ACC112 (cell line): ENCODE data around the gene RNF207.

Source experiments
- H2AFZ ChIP-seq: fragments of 200-600 bp; sonication (generic); one replicate; pipeline ENCODE4 v1.6.0; 2017; ENCODE audit warnings: antibody characterized with exemption, low read length; ENCODE audit not compliant: unreplicated experiment
- H3K27ac ChIP-seq: fragments of 200-600 bp; sonication (generic); 2 replicates; pipeline ENCODE4 v1.5.1; 2014; ENCODE audit warnings: low read depth, mild to moderate bottlenecking, antibody characterized with exemption, low read length, moderate library complexity
- H3K27me3 ChIP-seq: fragments of 200-600 bp; sonication (generic); 2 replicates; pipeline ENCODE4 v1.6.1; 2014; ENCODE audit warnings: mild to moderate bottlenecking, antibody characterized with exemption, low read length, moderate library complexity, mixed read lengths; ENCODE audit not compliant: insufficient read depth
- H3K36me3 ChIP-seq: fragments of 200-600 bp; sonication (generic); 2 replicates; pipeline ENCODE4 v1.6.1; 2016; ENCODE audit warnings: mild to moderate bottlenecking, antibody characterized with exemption, low read length, moderate library complexity, mixed read lengths; ENCODE audit not compliant: insufficient read depth
- H3K4me1 ChIP-seq: fragments of 200-600 bp; sonication (generic); one replicate; pipeline ENCODE4 v1.6.1; 2016; ENCODE audit warnings: low read length, mixed read lengths; ENCODE audit not compliant: insufficient read depth, unreplicated experiment, control insufficient read depth
- H3K4me3 ChIP-seq: fragments of 200-600 bp; sonication (generic); 2 replicates; pipeline ENCODE4 v1.5.1; 2014; ENCODE audit warnings: mild to moderate bottlenecking, low read depth, low read length
- H3K79me2 ChIP-seq: fragments of 200-600 bp; sonication (generic); one replicate; pipeline ENCODE4 v1.6.0; 2016; ENCODE audit warnings: low read length; ENCODE audit not compliant: control insufficient read depth, unreplicated experiment, insufficient read depth

The RNF207 gene, protein sequence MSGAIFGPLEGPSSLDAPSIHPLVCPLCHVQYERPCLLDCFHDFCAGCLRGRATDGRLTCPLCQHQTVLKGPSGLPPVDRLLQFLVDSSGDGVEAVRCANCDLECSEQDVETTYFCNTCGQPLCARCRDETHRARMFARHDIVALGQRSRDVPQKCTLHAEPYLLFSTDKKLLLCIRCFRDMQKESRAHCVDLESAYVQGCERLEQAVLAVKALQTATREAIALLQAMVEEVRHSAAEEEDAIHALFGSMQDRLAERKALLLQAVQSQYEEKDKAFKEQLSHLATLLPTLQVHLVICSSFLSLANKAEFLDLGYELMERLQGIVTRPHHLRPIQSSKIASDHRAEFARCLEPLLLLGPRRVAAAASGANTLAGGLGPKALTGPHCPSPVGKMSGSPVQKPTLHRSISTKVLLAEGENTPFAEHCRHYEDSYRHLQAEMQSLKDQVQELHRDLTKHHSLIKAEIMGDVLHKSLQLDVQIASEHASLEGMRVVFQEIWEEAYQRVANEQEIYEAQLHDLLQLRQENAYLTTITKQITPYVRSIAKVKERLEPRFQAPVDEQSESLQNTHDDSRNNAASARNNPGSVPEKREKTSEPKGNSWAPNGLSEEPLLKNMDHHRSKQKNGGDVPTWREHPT

DNA sequence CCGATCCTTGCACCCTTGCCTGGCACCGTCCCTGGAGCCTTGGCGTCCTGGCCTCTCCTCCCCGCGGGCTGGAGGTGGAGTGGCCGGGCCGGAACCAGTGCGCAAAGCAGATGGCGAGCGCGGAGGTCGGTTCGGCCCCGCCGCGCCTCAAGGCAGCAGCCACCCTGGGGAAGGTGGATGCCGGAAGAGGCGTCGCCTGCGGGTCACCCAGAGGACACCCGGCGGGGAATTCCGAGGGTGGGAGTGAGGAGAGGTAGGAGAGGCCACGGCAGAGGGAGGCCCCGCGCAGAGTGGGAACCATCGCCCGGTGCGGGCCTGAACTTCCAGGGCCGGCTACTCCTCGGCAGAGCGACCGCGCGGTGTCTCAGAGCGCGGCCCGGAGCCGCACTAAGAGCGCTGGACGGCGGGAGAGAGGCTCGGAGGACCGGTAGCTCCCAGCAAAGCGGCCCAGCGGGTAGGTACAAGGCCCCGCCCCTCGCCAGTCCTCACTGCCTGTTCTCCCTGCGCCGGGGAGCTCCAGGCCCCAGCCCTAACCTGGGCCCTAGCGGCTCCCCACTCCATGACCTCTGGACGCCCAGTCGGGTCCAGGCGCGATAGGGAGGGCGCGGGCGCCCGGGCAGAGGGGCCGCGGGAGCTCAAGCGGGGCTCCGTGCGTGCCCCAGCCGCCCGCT is at the start of gene RNF207:
TSS of gene RNF207 (plus strand) at position 271 of the 671 bp plus-strand sequence. CDS start 417 bp downstream, outside the sequence.
- Histone ChIP-seq H2AFZ (peak within 1 kb of the TSS; percentile 80), H3K27me3 (no peaks in the 10 kb centered on the region), H3K4me3 (peak within 1 kb of the TSS; percentile 75), H3K27ac (peak within 1 kb of the TSS; percentile 46), H3K79me2 (no peaks in the 10 kb centered on the region), H3K4me1 (peaks cover 5% of the 10 kb centered on the region), H3K36me3 (no peaks in the 10 kb centered on the region)

DNA sequence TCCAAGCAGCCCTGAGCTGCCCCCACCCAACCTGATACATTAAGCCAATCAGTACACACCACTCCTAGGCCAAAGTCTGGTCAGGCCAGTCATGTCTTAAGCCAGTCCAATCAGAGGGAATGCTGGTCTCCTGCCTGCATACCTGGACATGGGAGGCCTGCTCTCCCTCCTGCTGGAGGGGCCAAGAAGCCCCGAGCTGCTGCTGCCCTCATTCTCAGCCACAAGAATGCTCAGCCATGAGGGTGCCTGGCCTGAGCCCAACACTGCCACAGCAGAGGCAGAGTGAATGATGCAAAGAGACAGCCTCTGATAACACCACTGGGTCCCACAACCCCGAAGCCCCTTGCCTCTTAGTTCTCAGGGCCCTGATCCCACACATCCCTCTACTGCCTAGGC is 48.8 kb upstream of the RNF207 start:
- H3K27me3 ChIP-seq = peaks cover 20% of the 10 kb centered on the region
- H3K36me3 ChIP-seq = no peaks in the 10 kb centered on the region
- peaks cover 11% of the 10 kb centered on the region for H3K4me1 ChIP-seq
- no peaks in the 10 kb centered on the region for H3K79me2 ChIP-seq
- H2AFZ ChIP-seq = no peak overlapping the region
- no peak overlapping the region for H3K27ac ChIP-seq
- no peak overlapping the region for H3K4me3 ChIP-seq

DNA sequence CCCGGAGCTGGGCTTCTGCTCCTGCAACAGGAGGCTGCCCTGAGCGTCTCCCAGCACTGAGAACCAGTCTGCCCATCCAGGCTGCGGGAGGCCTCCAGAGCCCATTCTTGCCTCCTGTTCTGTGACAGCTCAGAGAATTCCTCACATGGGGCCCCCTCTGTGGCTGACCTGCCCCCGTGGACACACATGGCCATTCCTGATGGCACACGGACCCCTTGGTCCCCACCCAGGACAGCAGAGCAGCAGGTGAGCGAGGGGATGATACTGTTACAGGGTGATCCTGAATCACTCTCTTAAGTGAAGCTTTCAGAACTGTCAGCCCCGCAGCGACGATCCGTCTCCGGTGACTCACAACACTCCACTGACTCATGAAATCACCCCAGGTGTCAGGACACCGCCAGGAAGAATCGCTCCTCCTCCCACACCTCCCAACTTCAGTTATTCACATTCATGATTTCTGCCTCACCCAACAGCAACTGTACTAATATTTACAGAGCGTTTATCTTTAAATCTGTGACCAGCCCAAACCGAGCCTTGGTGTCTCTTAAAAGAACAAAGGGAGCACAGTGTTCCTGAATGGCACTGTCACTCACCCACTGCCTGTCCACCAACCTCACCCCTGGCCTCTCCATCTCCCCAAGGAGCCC is 48.3 kb upstream of the RNF207 start:
- Histone ChIP-seq H3K27me3 (peaks cover 25% of the 10 kb centered on the region), H2AFZ (no peak overlapping the region), H3K4me3 (no peak overlapping the region)

DNA sequence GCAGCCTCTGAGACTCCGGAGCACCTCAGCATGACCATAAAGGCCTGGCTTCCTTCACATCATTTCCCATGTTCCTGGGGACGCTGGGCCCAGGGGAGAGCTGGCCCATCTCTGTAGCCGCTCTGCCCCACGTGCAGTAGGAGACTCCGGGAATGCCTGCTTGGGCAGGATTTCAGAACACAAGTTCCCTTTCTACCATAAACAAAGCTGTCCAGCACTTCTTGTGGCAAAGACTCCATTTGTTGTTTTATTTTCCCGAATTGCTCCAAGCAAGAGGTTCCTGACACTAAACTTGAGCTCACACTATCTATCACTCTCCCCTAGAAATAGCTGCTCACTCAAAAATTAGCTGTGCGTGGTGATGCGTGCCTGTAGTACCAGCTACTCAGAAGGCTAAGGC is 47.7 kb upstream of the RNF207 start:
- Histone ChIP-seq H3K4me1 (peaks cover 11% of the 10 kb centered on the region), H3K27me3 (peaks cover 30% of the 10 kb centered on the region), H2AFZ (no peak overlapping the region), H3K27ac (no peak overlapping the region), H3K36me3 (no peaks in the 10 kb centered on the region), H3K79me2 (no peaks in the 10 kb centered on the region), H3K4me3 (no peak overlapping the region)

More for the DNA sequence above, 48.3 kb upstream of the RNF207 start:
- Histone ChIP-seq H3K79me2 (no peaks in the 10 kb centered on the region), H3K36me3 (no peaks in the 10 kb centered on the region), H3K27ac (no peak overlapping the region), H3K4me1 (peaks cover 11% of the 10 kb centered on the region)

DNA sequence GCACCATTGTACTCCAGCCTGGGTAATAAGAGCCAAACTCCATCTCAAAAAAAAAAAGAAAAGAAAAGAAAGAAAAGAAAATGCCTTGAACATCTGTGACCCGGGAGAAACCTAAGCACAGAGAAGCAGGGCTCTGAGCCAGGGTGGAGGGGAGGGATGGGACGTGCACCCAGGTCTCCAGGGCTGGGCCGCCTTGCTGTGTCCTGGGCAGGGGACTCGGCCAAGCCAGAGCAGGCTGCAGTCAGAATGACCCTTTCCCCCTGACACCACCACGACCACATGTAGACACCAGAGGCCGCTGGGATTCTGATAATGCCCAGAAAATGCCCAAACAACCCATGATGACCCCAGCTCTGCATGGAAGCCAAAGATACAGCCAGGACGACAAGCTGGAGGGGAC is 43.6 kb upstream of the RNF207 start:
- H3K27me3 ChIP-seq = peaks cover 61% of the 10 kb centered on the region
- H3K4me3 ChIP-seq = no peak overlapping the region

DNA sequence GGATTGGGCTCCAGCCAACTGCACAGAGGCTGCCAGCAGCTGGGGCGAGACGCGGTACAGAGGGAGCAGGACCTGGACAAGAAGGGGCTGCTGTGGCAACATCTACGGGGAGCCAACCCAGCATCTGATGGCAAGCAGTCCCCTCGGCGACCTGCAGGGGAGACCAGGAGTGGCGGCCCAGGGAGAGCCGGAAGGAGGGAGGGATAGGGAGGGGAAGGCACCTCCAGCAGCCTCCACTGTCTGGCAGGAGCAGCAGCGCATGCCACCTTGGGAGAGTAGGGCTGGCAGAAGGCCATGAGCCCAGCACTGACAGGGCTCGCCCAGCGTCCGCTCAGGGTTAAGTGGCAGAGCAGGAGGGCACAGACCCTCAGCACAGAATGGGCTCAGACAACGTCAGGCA is 43.1 kb upstream of the RNF207 start:
- no peaks in the 10 kb centered on the region for H3K36me3 ChIP-seq
- H3K4me3 ChIP-seq = no peak overlapping the region
- no peak overlapping the region for H3K27ac ChIP-seq
- no peaks in the 10 kb centered on the region for H3K79me2 ChIP-seq
- H2AFZ ChIP-seq = no peak overlapping the region
- peaks cover 61% of the 10 kb centered on the region for H3K27me3 ChIP-seq
- H3K4me1 ChIP-seq = peaks cover under 1% of the 10 kb centered on the region

More for the DNA sequence above, 43.6 kb upstream of the RNF207 start:
- no peaks in the 10 kb centered on the region for H3K79me2 ChIP-seq
- H3K27ac ChIP-seq = no peak overlapping the region
- peaks cover 5% of the 10 kb centered on the region for H3K4me1 ChIP-seq
- H2AFZ ChIP-seq = no peak overlapping the region
- no peaks in the 10 kb centered on the region for H3K36me3 ChIP-seq

DNA sequence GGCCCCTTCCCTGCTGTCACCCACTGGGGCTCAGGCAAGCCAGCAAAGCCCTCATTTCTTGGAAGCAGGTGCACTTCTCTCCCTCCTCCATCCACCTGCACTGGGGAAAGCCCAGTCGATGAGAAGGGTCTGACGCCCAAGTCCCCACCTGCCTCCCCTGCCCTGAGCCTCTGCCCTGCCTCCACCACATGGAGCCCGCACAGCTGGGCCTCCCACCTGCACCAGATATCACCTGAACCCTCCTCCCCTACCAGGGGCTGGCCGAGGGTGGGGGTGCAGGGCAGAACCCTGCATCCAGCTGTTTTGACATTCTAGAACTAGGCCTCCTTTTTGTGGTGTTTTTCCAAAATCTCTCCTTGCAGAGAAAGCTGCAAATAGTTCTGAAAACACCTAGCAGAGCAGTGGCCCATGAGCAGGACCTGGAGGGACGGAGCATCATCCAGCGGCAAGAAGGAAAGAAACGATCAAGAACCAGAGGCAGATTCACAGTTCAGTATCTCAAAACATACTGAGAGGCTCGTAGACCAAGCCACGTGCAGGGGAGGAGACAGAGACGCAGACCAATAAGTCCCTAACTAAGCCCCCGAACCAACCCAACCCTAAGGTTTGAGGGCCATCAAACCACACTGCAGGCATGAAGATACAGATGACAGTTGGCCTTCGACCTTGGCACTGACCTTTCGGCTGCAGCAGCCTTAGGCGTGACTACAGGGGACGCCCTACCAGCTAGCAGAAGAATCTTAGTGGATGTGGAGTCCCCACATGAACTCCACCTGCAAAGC is 42.5 kb upstream of the RNF207 start:
- H3K4me3 ChIP-seq = no peak overlapping the region
- H3K4me1 ChIP-seq = no peaks in the 10 kb centered on the region
- peaks cover 63% of the 10 kb centered on the region for H3K27me3 ChIP-seq
- H3K36me3 ChIP-seq = no peaks in the 10 kb centered on the region
- no peak overlapping the region for H3K27ac ChIP-seq
- H3K79me2 ChIP-seq = no peaks in the 10 kb centered on the region
- no peak overlapping the region for H2AFZ ChIP-seq

DNA sequence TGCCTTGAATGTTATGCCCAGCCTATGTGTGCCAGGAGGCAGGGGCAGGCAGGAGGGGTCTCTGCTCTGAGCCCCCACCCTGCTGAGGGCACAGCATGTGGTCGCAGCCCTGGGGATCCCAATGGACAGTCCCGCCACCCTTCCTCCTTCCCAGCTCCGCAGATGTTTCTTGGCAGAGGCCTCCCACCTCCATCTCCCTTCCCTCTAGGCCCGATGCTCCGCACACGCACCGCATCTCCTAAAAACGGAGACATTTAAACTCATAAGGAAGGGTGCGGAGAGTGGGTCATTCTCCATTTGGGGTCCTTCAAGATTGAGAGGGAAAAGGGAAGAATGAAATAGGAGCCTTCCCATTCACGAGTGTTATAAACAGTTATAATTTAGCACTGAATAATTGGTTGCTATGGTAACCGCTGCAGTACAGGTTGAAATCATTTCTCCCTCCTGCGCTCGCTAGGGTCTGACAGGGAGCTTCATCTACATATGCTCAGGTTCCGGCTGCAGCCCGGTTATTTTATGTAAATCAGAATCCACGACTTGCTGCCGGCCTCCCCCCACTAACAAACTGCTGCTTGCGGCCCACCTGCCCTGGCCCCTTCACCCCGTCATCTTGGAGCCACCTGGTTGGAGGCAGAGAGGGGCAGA is 41.8 kb upstream of the RNF207 start:
- Histone ChIP-seq H3K27me3 (peaks cover 65% of the 10 kb centered on the region), H2AFZ (no peak overlapping the region), H3K27ac (no peak overlapping the region), H3K4me3 (no peak overlapping the region), H3K36me3 (no peaks in the 10 kb centered on the region), H3K4me1 (no peaks in the 10 kb centered on the region), H3K79me2 (no peaks in the 10 kb centered on the region)

DNA sequence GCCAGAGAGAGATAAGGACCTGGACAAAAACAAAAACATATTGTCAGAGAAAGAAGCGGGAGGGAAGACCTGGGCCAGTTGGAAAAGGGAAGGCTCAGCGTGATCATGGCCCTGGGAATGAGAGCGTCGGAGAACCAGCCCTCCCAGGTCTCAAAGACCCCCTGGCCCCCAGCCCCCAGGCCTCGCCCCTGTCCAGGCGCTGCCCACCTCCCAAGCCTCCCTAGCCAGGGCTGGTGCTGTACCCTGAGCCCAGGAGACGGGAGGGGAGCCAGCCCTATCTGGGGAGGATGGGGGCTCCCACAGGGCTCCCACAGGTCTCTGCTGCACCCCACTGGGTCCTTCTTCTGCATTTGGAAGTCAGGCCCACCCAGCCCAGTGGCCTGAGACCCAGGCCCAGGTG is 40.9 kb upstream of the RNF207 start:
- Histone ChIP-seq H3K79me2 (no peaks in the 10 kb centered on the region), H3K27ac (no peak overlapping the region), H3K4me1 (no peaks in the 10 kb centered on the region), H2AFZ (no peak overlapping the region), H3K4me3 (no peak overlapping the region), H3K27me3 (peaks cover 58% of the 10 kb centered on the region), H3K36me3 (no peaks in the 10 kb centered on the region)
